ENCODE data around the gene AOC1.

- TF ChIP-seq POLR2A (IDR thresholded peaks at IDR 0.05; ENCODE audit: low read depth, low read length), result no peak
- TF ChIP-seq CTCF (conservative IDR thresholded peaks at IDR 0.05; ENCODE audit: low read depth, low read length), result no peak
- no peak for TF ChIP-seq SMC3 (IDR thresholded peaks at IDR 0.05; ENCODE audit: low read depth, low read length)
- no peak for TF ChIP-seq RFX5 (IDR thresholded peaks at IDR 0.05; ENCODE audit: low read depth, low read length)
Measured at GRCh38 chr7:150856303-150857275, 4.3 kb downstream of the AOC1 start.
